IMR-90 (cell line): Measurements from ENCODE around the gene CSE1L. TPM values are rescaled to one million over a fixed set of nuclear protein-coding genes. Genes with fewer than 3 reads are reported as not detected.

Experiments used
- ATAC-seq: fragments of 200-7000 bp; cut with Tn5 transposase; 2 replicates; pipeline ENCODE4 v1.9.1; 2020; ENCODE audit warnings: low read depth, mild to moderate bottlenecking, moderate library complexity
- BruUV-seq: library from RNA; stranded (reverse); fragments of 400-500 nt; replicated peaks from 2 replicates; lab custom pipeline; 2021; lab: Mats Ljungman, UMichigan
- CTCF ChIA-PET: fragments of 300-600 bp; formaldehyde crosslinking; extraction: SDS; loops from one replicate; lab custom pipeline; 2021; ENCODE audit warnings: antibody characterized with exemption; lab: Yijun Ruan, JAX
- POLR2A ChIA-PET: fragments of 300-600 bp; sonication (Branson Sonifier 250); formaldehyde crosslinking; loops from one replicate; lab custom pipeline; 2022; ENCODE audit warnings: antibody characterized with exemption; ENCODE audit not compliant: unreplicated experiment; lab: Charles Lee
- DNase-seq: peaks from one replicate; pipeline ENCODE4 v3.0.0; 2013
- H2AFZ ChIP-seq: replicated peaks from 2 replicates; pipeline ENCODE3; 2013; ENCODE audit warnings: low read length, mild to moderate bottlenecking; ENCODE audit not compliant: poor library complexity
- H2AK5ac ChIP-seq: 2 replicates; pipeline ENCODE4 v1.6.1; 2013; ENCODE audit warnings: low read depth, low read length, inconsistent platforms
- H2AK9ac ChIP-seq: replicated peaks from 2 replicates; pipeline ENCODE3; 2013; ENCODE audit warnings: mild to moderate bottlenecking, low read depth, low read length, moderate library complexity; ENCODE audit not compliant: poor library complexity
- H2BK120ac ChIP-seq: 2 replicates; pipeline ENCODE4 v1.6.1; 2013; ENCODE audit warnings: low read depth, low read length, inconsistent platforms
- H2BK15ac ChIP-seq: 3 replicates; pipeline ENCODE4 v1.6.1; 2013; ENCODE audit warnings: low read depth, low read length, inconsistent platforms
- H2BK20ac ChIP-seq: 2 replicates; pipeline ENCODE4 v1.6.1; 2013; ENCODE audit warnings: low read depth, mild to moderate bottlenecking, inconsistent platforms, low read length, moderate library complexity
- H2BK5ac ChIP-seq: 2 replicates; pipeline ENCODE4 v1.6.1; 2013; ENCODE audit warnings: mild to moderate bottlenecking, low read depth, low read length, inconsistent platforms; ENCODE audit not compliant: poor library complexity, severe bottlenecking
- H3K14ac ChIP-seq: replicated peaks from 2 replicates; pipeline ENCODE4 v1.6.1; 2013; ENCODE audit warnings: low read depth, low read length, inconsistent platforms
- H3K18ac ChIP-seq: 2 replicates; pipeline ENCODE4 v1.6.1; 2013; ENCODE audit warnings: low read depth, low read length, control low read depth
- H3K23ac ChIP-seq: 2 replicates; pipeline ENCODE4 v1.6.1; 2013; ENCODE audit warnings: low read depth, low read length, inconsistent platforms
- H3K27ac ChIP-seq: 2 replicates; pipeline ENCODE4 v1.5.1; 2013; ENCODE audit warnings: mild to moderate bottlenecking, control low read depth, low read length; ENCODE audit not compliant: insufficient read depth
- H3K27me3 ChIP-seq: 2 replicates; pipeline ENCODE4 v1.6.1; 2013; ENCODE audit warnings: low read length; ENCODE audit not compliant: control insufficient read depth, insufficient read depth
- H3K36me3 ChIP-seq: 2 replicates; pipeline ENCODE4 v1.6.1; 2013; ENCODE audit warnings: low read length, mixed read lengths; ENCODE audit not compliant: control insufficient read depth, insufficient read depth
- H3K4ac ChIP-seq: 2 replicates; pipeline ENCODE4 v1.6.1; 2013; ENCODE audit warnings: low read depth, low read length, inconsistent platforms
- H3K4me1 ChIP-seq: 2 replicates; pipeline ENCODE4 v1.6.1; 2013; ENCODE audit warnings: low read length, mixed read lengths; ENCODE audit not compliant: control insufficient read depth, insufficient read depth
- H3K4me2 ChIP-seq: 2 replicates; pipeline ENCODE4 v1.6.1; 2013; ENCODE audit warnings: low read depth, mild to moderate bottlenecking, control low read depth, low read length, moderate library complexity
- H3K4me3 ChIP-seq: 2 replicates; pipeline ENCODE4 v1.5.1; 2013; ENCODE audit warnings: low read depth, mild to moderate bottlenecking, control low read depth, low read length, moderate library complexity; ENCODE audit not compliant: insufficient read depth
- H3K56ac ChIP-seq: 2 replicates; pipeline ENCODE4 v1.6.1; 2013; ENCODE audit warnings: low read length, inconsistent platforms; ENCODE audit not compliant: insufficient read depth; ENCODE audit errors: extremely low read depth
- H3K79me1 ChIP-seq, 2 experiments: 2 replicates each; pipeline ENCODE4 v1.6.1; 2013; ENCODE audit warnings: low read length in 2 of 2, inconsistent platforms in 1 of 2, low read depth in 1 of 2
- H3K9ac ChIP-seq: 2 replicates; pipeline ENCODE4 v1.6.1; 2013; ENCODE audit warnings: low read depth, low read length, control low read depth
- H3K9me1 ChIP-seq: 2 replicates; pipeline ENCODE4 v1.6.1; 2013; ENCODE audit warnings: low read length, inconsistent platforms; ENCODE audit not compliant: insufficient read depth
- H3K9me3 ChIP-seq: 2 replicates; pipeline ENCODE4 v1.6.1; 2013; ENCODE audit warnings: low read length; ENCODE audit not compliant: control insufficient read depth, insufficient read depth
- H4K20me1 ChIP-seq: 2 replicates; pipeline ENCODE4 v1.6.1; 2013; ENCODE audit warnings: low read length, inconsistent platforms; ENCODE audit not compliant: insufficient read depth
- H4K5ac ChIP-seq: 2 replicates; pipeline ENCODE4 v1.6.1; 2013; ENCODE audit warnings: mild to moderate bottlenecking, low read depth, low read length, control low read depth
- H4K8ac ChIP-seq, 2 experiments: 2 replicates each; pipeline ENCODE4 v1.6.1; 2013; ENCODE audit warnings: low read depth in 2 of 2, low read length in 2 of 2, control low read depth in 1 of 2, inconsistent platforms in 1 of 2
- H4K91ac ChIP-seq: 2 replicates; pipeline ENCODE4 v1.6.1; 2013; ENCODE audit warnings: low read depth, low read length, inconsistent platforms; ENCODE audit not compliant: insufficient read depth
- BHLHE40 ChIP-seq: fragments of 150-350 bp; IDR thresholded peaks from 2 replicates; pipeline ENCODE4 v1.6.1; 2016; ENCODE audit warnings: mild to moderate bottlenecking, low read depth, low read length
- CEBPB ChIP-seq: IDR thresholded peaks from 2 replicates; pipeline ENCODE4 v1.6.1; 2012; ENCODE audit warnings: low read depth, low read length, improper control_type of control experiment
- CHD1 ChIP-seq: IDR thresholded peaks from 2 replicates; pipeline ENCODE4 v1.6.1; 2012; ENCODE audit warnings: low read depth, low read length, improper control_type of control experiment
- FOS ChIP-seq: fragments of 150-350 bp; IDR thresholded peaks from 2 replicates; pipeline ENCODE4 v1.6.1; 2016; ENCODE audit warnings: low read depth, low read length
- MAFK ChIP-seq: IDR thresholded peaks from 2 replicates; pipeline ENCODE4 v1.6.1; 2012; ENCODE audit warnings: low read depth, low read length, improper control_type of control experiment
- MAZ ChIP-seq: IDR thresholded peaks from 2 replicates; pipeline ENCODE4 v1.6.1; 2012; ENCODE audit warnings: low read depth, mild to moderate bottlenecking, low read length, improper control_type of control experiment, moderate library complexity, borderline replicate concordance
- MXI1 ChIP-seq: IDR thresholded peaks from 2 replicates; pipeline ENCODE4 v1.6.1; 2012; ENCODE audit warnings: low read depth, mild to moderate bottlenecking, low read length, moderate library complexity, borderline replicate concordance
- POLR2A ChIP-seq: IDR thresholded peaks from 2 replicates; pipeline ENCODE4 v1.6.1; 2012; ENCODE audit warnings: mild to moderate bottlenecking, low read depth, low read length
- RAD21 ChIP-seq: IDR thresholded peaks from 2 replicates; pipeline ENCODE4 v1.6.1; 2012; ENCODE audit warnings: low read length, improper control_type of control experiment
- RFX5 ChIP-seq: IDR thresholded peaks from 2 replicates; pipeline ENCODE4 v1.8.0; 2012; ENCODE audit warnings: low read depth, mild to moderate bottlenecking, low read length, moderate library complexity
- SMC3 ChIP-seq: fragments of 150-350 bp; IDR thresholded peaks from 2 replicates; pipeline ENCODE4 v1.6.1; 2016; ENCODE audit warnings: low read depth, mild to moderate bottlenecking, antibody characterized with exemption, low read length, moderate library complexity
- WGBS, 2 experiments: methylation state at CpG; one replicate each; pipeline versions ENCODE4 v1.1.5 to v1.1.7; 2013; ENCODE audit warnings: missing lambda C conversion rate in 2 of 2; ENCODE audit not compliant: insufficient read length in 1 of 2; ENCODE audit errors: extremely low coverage in 2 of 2; 5-methylcytosine and 5-hydroxymethylcytosine counted together
- dilution Hi-C: fragments of 300-500 bp; cut with HindIII; formaldehyde crosslinking; loops from one replicate; pipeline ENCODE4 v1.14.3; 2018; ENCODE audit warnings: low sequenced_read_pairs; ENCODE audit not compliant: unreplicated experiment
- in situ Hi-C: fragments of 300-500 bp; cut with MboI; formaldehyde crosslinking; loops from 3 replicates; pipeline ENCODE4 v1.14.3; 2019; ENCODE audit warnings: low sequenced_read_pairs, inconsistent platforms, mixed read lengths
- intact Hi-C: fragments of 100-400 bp; cut with micrococcal nuclease; formaldehyde crosslinking; loops from 2 replicates; pipeline ENCODE4 v1.10.0; 2022
- polyA plus RNA-seq, 3 experiments: library from polyadenylated mRNA; depleted of rRNA; stranded (reverse); fragments of >200 nt; gene quantifications; 2 replicates each; pipeline ENCODE4 v1.2.3, GENCODE V29; 2012; ENCODE audit warnings: low replicate concordance in 1 of 3
- total RNA-seq: library from RNA; depleted of rRNA; stranded (reverse); fragments of >200 nt; gene quantifications from 2 replicates; pipeline ENCODE4 v1.2.3, GENCODE V29; 2012
- TF ChIP-seq, protein P1 (sequence below): fragments of 150-350 bp; IDR thresholded peaks from 2 replicates; pipeline ENCODE4 v1.6.1; 2016; ENCODE audit warnings: low read depth, mild to moderate bottlenecking, low read length, moderate library complexity, borderline replicate concordance

Gene CSE1L
- total and polyA plus RNA-seq, 2 of the 4 experiments (the other 2 are of a cell fraction) = 34.3 to 81.7 TPM

DNA sequence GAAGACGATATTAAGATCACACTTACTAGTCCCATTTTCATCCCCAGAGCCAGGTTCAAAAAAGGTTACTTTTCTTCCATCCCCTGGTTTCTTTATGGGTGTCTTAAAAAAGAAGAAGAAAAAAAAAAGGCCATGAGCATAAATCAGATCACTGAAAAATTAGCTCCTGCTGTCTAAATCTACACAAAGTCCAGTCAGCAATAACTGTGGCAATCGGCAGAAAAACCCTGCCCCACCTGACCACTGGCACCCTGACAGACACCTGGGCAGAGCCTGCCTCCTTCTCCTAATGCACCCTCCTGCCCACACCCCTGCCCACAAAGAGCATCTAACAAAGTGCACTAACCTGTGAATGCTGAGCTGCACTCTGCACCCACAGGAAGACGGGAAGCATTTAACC is 72.2 kb downstream of the CSE1L start:
- Histone ChIP-seq H3K9me1 (peaks cover 7% of the 10 kb centered on the region; the same call in 1 of the 2 replicates), H3K56ac (no peak overlapping the region), H3K27ac (no peak overlapping the region), H2BK15ac (no peak overlapping the region), H2AK9ac (no peak overlapping the region), H4K5ac (no peak overlapping the region), H3K4ac (no peak overlapping the region), H4K91ac (no peak overlapping the region), H3K23ac (no peak overlapping the region), H3K14ac (no peak overlapping the region), H3K9me3 (no peaks in the 10 kb centered on the region), H2BK20ac (no peak overlapping the region), H4K20me1 (peaks cover 4% of the 10 kb centered on the region), H2BK120ac (no peak overlapping the region), H3K27me3 (no peaks in the 10 kb centered on the region), H2BK5ac (no peak overlapping the region), H3K36me3 (peaks cover 48% of the 10 kb centered on the region), H3K4me1 (peaks cover 2% of the 10 kb centered on the region), H3K18ac (no peak overlapping the region), H2AFZ (no peak overlapping the region), H4K8ac (no peak overlapping the region), H2AK5ac (no peak overlapping the region), H3K4me2 (no peak overlapping the region), H3K79me1 (peaks cover 4 to 24% of the 10 kb centered on the region in 2 experiments; a peak in 3 of 4 replicates), H3K9ac (no peak overlapping the region), H3K4me3 (no peak overlapping the region)
- ATAC-seq (no peak), DNase-seq (no peak)
- intact Hi-C loops = no loop called here
- no TSS peak for BruUV-seq
- in situ Hi-C loops = no loop called here
- CTCF ChIA-PET = interaction anchor here (0.9 kb wide), 1 partner anchor 15 kb away, joined by 5 read pairs; no protein-coding TSS in a partner anchor
- WGBS, 2 experiments = 100% methylated on average over 1 of the region's 3 CpGs; no CpG with 5 or more reads in 1 of the 2 experiments
- POLR2A ChIA-PET = no interaction called here
- TF ChIP-seq POLR2A (no peak), RFX5 (no peak), MAFK (no peak), MXI1 (no peak), MAZ (no peak), FOS (no peak), CHD1 (no peak), BHLHE40 (no peak), CEBPB (no peak), SMC3 (no peak), RAD21 (no peak)
- TF ChIP-seq, protein P1, sequence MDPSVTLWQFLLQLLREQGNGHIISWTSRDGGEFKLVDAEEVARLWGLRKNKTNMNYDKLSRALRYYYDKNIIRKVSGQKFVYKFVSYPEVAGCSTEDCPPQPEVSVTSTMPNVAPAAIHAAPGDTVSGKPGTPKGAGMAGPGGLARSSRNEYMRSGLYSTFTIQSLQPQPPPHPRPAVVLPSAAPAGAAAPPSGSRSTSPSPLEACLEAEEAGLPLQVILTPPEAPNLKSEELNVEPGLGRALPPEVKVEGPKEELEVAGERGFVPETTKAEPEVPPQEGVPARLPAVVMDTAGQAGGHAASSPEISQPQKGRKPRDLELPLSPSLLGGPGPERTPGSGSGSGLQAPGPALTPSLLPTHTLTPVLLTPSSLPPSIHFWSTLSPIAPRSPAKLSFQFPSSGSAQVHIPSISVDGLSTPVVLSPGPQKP = no peak
- dilution Hi-C loops = no loop called here
